Loucy (cell line): ENCODE data around the gene FOXF1.

Source experiments
- H2AFZ ChIP-seq: fragments of 200-600 bp; sonication (generic); 2 replicates; pipeline ENCODE4 v1.6.0; 2016; ENCODE audit warnings: antibody characterized with exemption, mild to moderate bottlenecking, low read length, moderate library complexity
- H3F3A ChIP-seq: fragments of 200-600 bp; 2 replicates; pipeline ENCODE4 v1.6.0; 2016; ENCODE audit warnings: antibody characterized with exemption, low read depth, mild to moderate bottlenecking
- H3K27me3 ChIP-seq: fragments of 200-600 bp; sonication (generic); 2 replicates; pipeline ENCODE4 v1.6.1; 2014; ENCODE audit warnings: low read length, mild to moderate bottlenecking; ENCODE audit not compliant: insufficient read depth, poor library complexity, severe bottlenecking
- H3K36me3 ChIP-seq: fragments of 200-600 bp; sonication (generic); 2 replicates; pipeline ENCODE4 v1.6.1; 2016; ENCODE audit warnings: low read length; ENCODE audit not compliant: insufficient read depth
- H3K4me1 ChIP-seq: fragments of 200-600 bp; sonication (generic); 2 replicates; pipeline ENCODE4 v1.5.1; 2014; ENCODE audit warnings: low read length, mild to moderate bottlenecking; ENCODE audit not compliant: insufficient read depth, poor library complexity, severe bottlenecking
- H3K4me2 ChIP-seq: fragments of 200-600 bp; sonication (generic); 2 replicates; pipeline ENCODE4 v1.6.0; 2014; ENCODE audit warnings: antibody characterized with exemption, low read length, low read depth, mild to moderate bottlenecking; ENCODE audit not compliant: poor library complexity, severe bottlenecking
- H3K4me3 ChIP-seq: fragments of 200-600 bp; sonication (generic); 2 replicates; pipeline ENCODE4 v1.5.1; 2014; ENCODE audit warnings: low read length, mild to moderate bottlenecking, mixed read lengths; ENCODE audit not compliant: poor library complexity, severe bottlenecking
- H3K79me2 ChIP-seq: fragments of 200-600 bp; sonication (generic); 2 replicates; pipeline ENCODE4 v1.6.1; 2014; ENCODE audit warnings: low read length; ENCODE audit not compliant: insufficient read depth
- H3K9ac ChIP-seq: fragments of 200-600 bp; sonication (generic); 2 replicates; pipeline ENCODE4 v1.6.0; 2014; ENCODE audit warnings: mild to moderate bottlenecking, low read depth, low read length, moderate library complexity; ENCODE audit not compliant: poor library complexity, severe bottlenecking
- H3K9me2 ChIP-seq: fragments of 200-600 bp; sonication (generic); replicated peaks from 2 replicates; pipeline ENCODE4 v1.6.1; 2016; ENCODE audit warnings: low read depth, low read length, mixed read lengths
- H3K9me3 ChIP-seq: fragments of 200-600 bp; sonication (generic); 2 replicates; pipeline ENCODE4 v1.6.1; 2014; ENCODE audit warnings: mild to moderate bottlenecking, antibody characterized with exemption, low read length, low read depth; ENCODE audit not compliant: insufficient read depth
- H4K20me1 ChIP-seq: fragments of 200-600 bp; sonication (generic); 2 replicates; pipeline ENCODE4 v1.6.0; 2014; ENCODE audit warnings: antibody characterized with exemption, low read length, mild to moderate bottlenecking; ENCODE audit not compliant: insufficient read depth, poor library complexity, severe bottlenecking
- CTCF ChIP-seq: fragments of 200-600 bp; sonication (generic); conservative IDR thresholded peaks from 2 replicates; pipeline ENCODE4 v1.5.1; 2014; ENCODE audit warnings: mild to moderate bottlenecking, antibody characterized with exemption, low read length
- EZH2phosphoT487 ChIP-seq: fragments of 200-600 bp; IDR thresholded peaks from 2 replicates; pipeline ENCODE4 v1.6.1; 2018; ENCODE audit warnings: antibody characterized with exemption, mild to moderate bottlenecking, moderate library complexity, borderline replicate concordance

The FOXF1 gene

GRCh38 chr16:86537486-86537885 lies 27.2 kb downstream of the FOXF1 start:
- no peaks in the 10 kb centered on the region for H3K27me3 ChIP-seq
- H3K79me2 ChIP-seq: no peaks in the 10 kb centered on the region
- no peaks in the 10 kb centered on the region for H3K9me2 ChIP-seq
- peaks cover 16% of the 10 kb centered on the region; the same call in 1 of the 2 replicates for H3K36me3 ChIP-seq
- TF ChIP-seq CTCF (no peak), EZH2phosphoT487 (no peak)
- H3K4me1 ChIP-seq: no peaks in the 10 kb centered on the region
- no peaks in the 10 kb centered on the region for H4K20me1 ChIP-seq
- H2AFZ ChIP-seq: no peak overlapping the region
- H3K4me3 ChIP-seq: no peak overlapping the region
- no peaks in the 10 kb centered on the region for H3F3A ChIP-seq
- H3K9me3 ChIP-seq: no peaks in the 10 kb centered on the region
- H3K4me2 ChIP-seq: no peak overlapping the region
- H3K9ac ChIP-seq: no peak overlapping the region

GRCh38 chr16:86538196-86538780 lies 28.0 kb downstream of the FOXF1 start:
- no peaks in the 10 kb centered on the region for H3F3A ChIP-seq
- H2AFZ ChIP-seq: no peak overlapping the region
- no peaks in the 10 kb centered on the region for H3K9me3 ChIP-seq
- H3K36me3 ChIP-seq: peaks cover 16% of the 10 kb centered on the region; the same call in 1 of the 2 replicates
- H3K9ac ChIP-seq: no peak overlapping the region
- no peaks in the 10 kb centered on the region for H3K79me2 ChIP-seq
- no peaks in the 10 kb centered on the region for H3K4me1 ChIP-seq
- no peak overlapping the region for H3K4me2 ChIP-seq
- no peaks in the 10 kb centered on the region for H4K20me1 ChIP-seq
- H3K4me3 ChIP-seq: no peak overlapping the region
- TF ChIP-seq CTCF (no peak), EZH2phosphoT487 (no peak)
- no peaks in the 10 kb centered on the region for H3K9me2 ChIP-seq
- H3K27me3 ChIP-seq: no peaks in the 10 kb centered on the region

- no peaks in the 10 kb centered on the region for H3K9me3 ChIP-seq
- H3K79me2 ChIP-seq: no peaks in the 10 kb centered on the region
- H3K27me3 ChIP-seq: no peaks in the 10 kb centered on the region
- H3F3A ChIP-seq: no peaks in the 10 kb centered on the region
- no peaks in the 10 kb centered on the region for H4K20me1 ChIP-seq
- H2AFZ ChIP-seq: no peak overlapping the region
- no peak overlapping the region for H3K4me2 ChIP-seq
- H3K4me1 ChIP-seq: no peaks in the 10 kb centered on the region
- H3K36me3 ChIP-seq: peaks cover 16% of the 10 kb centered on the region; the same call in 1 of the 2 replicates
- TF ChIP-seq EZH2phosphoT487 (no peak), CTCF (no peak)
- H3K9me2 ChIP-seq: no peaks in the 10 kb centered on the region
- no peak overlapping the region for H3K9ac ChIP-seq
- no peak overlapping the region for H3K4me3 ChIP-seq
Measured at GRCh38 chr16:86540894-86541293, 30.6 kb downstream of the FOXF1 start.
